Bronchial epithelial cell (primary cell): ENCODE data around the gene PTPRH. TPM values are rescaled to one million over a fixed set of nuclear protein-coding genes. Genes with fewer than 3 reads are reported as not detected.
A peak's percentile ranks its signal among the peaks of the same experiment; 100 is the strongest.

Experiments used
- DNase-seq: peaks from one replicate; pipeline ENCODE4 v3.0.0-alpha.2; 2010; ENCODE audit warnings: low read depth
- FAIRE-seq: peaks from 2 replicates; lab custom pipeline; 2011; peaks lifted over from hg19 to GRCh38; lab: Jason Lieb, UNC
- H3K27me3 ChIP-seq: 2 replicates; pipeline ENCODE4 v1.5.1; 2011; ENCODE audit warnings: low read length; ENCODE audit not compliant: control insufficient read depth, insufficient read depth
- H3K36me3 ChIP-seq: 2 replicates; pipeline ENCODE4 v1.5.1; 2011; ENCODE audit warnings: low read length; ENCODE audit not compliant: control insufficient read depth, insufficient read depth
- H3K4me3 ChIP-seq: 2 replicates; pipeline ENCODE4 v1.5.1; 2011; ENCODE audit warnings: mild to moderate bottlenecking, low read depth, low read length, control low read depth
- total RNA-seq: library from RNA; depleted of rRNA; stranded (reverse); fragments of >200 nt; gene quantifications from 2 replicates; pipeline ENCODE4 v1.2.1, GENCODE V29; 2014
- TF ChIP-seq, protein P1 (sequence below): IDR thresholded peaks from 2 replicates; pipeline ENCODE4 v1.5.1; 2011; ENCODE audit warnings: mild to moderate bottlenecking, moderate library complexity, low read length, control low read depth, inconsistent platforms; ENCODE audit not compliant: insufficient read depth, severe bottlenecking

PTPRH gene
- total RNA-seq, 1 donor from 2014 or later, result 3.9 TPM

DNA sequence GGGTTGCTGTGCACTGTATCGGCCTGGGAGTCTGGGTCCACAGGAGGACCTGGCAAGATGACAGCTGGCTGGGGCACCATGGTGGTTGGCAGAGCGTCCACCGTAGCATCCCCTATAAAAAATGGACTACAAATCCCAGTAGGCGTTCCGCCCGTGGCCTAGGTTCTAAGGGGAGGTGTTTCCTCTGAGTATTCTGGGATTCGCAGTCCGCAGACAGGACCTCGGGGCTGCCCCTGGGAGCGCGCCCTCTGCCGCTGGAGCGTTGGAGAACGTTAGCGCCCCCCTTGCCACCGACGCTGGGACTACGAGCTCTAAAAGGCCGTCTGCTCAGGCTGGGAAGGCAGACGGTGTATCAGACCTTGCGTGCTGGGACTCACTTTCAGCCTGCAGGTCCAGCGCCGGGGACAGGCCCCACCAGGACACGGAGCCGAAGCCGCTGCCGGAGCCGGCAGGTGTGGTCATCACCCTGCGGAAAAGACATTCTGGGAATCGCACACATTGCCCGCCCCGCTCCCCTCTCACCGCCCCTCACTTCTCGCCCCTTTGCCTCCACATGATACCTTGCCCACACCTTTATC is 43.3 kb downstream of the PTPRH start:
- no peaks in the 10 kb centered on the region for H3K27me3 ChIP-seq
- peak overlapping the region; percentile 48 for H3K4me3 ChIP-seq
- DNase-seq (peak; percentile 65), FAIRE-seq (no peak)
- no peaks in the 10 kb centered on the region for H3K36me3 ChIP-seq
- TF ChIP-seq, protein P1, sequence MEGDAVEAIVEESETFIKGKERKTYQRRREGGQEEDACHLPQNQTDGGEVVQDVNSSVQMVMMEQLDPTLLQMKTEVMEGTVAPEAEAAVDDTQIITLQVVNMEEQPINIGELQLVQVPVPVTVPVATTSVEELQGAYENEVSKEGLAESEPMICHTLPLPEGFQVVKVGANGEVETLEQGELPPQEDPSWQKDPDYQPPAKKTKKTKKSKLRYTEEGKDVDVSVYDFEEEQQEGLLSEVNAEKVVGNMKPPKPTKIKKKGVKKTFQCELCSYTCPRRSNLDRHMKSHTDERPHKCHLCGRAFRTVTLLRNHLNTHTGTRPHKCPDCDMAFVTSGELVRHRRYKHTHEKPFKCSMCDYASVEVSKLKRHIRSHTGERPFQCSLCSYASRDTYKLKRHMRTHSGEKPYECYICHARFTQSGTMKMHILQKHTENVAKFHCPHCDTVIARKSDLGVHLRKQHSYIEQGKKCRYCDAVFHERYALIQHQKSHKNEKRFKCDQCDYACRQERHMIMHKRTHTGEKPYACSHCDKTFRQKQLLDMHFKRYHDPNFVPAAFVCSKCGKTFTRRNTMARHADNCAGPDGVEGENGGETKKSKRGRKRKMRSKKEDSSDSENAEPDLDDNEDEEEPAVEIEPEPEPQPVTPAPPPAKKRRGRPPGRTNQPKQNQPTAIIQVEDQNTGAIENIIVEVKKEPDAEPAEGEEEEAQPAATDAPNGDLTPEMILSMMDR, result peak; percentile 71

DNA sequence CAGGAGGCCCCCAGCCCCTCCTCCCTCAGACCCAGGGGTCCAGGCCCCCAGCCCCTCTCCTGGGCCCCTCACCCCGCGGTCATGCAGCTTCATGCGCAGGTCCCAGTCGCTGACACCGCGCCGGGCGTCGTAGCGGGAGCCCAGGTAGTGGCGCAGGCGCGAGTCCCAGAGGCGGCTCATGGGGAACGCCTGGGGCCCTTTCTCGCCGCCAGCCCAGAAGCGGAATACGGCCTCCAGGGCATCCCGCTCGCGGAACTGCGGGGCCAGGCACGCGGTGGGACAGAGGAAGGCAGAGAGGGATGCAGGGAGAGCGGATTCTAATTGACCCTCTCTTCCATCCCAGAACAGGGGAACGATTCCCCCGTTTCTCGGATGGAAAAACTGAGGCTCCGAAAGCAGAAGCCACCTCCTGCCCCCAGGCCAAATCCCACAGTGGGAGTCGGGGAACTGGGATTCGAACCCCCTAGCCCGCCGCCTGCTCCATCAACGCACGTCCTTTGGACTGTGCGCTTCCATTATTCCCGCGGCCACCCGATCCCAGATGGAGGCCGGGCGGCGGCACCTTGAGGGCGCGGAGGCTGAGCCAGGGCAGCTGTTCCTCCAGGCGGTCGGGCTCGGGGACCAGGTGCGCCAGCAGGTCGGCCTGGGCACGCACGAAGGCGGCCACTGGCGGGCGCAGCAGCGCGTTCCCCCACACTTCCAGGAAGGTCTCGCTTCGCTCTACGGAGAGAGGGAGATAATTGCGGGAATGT is 47.6 kb downstream of the PTPRH start:
- no peak overlapping the region for H3K4me3 ChIP-seq
- TF ChIP-seq, protein P1, result no peak
- no peaks in the 10 kb centered on the region for H3K36me3 ChIP-seq
- no peaks in the 10 kb centered on the region for H3K27me3 ChIP-seq
- no peak for DNase-seq
- no peak for FAIRE-seq

DNA sequence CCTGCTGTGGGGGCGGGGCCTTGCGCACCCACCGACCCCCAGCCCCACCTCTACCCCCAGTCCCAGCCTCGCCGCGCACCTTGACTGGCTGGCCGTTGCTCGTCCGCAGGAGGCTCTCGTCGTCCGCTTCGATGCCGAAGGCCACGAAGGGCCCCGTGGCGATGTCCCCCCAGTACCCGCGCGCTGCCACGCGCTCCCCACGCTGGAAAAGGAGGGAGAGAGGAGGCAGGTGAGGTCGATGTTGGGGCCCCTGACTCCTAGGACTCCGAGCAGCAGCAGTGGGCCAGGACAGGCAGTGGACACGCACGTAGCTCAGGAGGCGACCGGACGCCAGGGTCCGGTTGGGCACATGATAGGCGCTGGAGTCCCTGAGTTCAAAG is 48.3 kb downstream of the PTPRH start:
- Histone ChIP-seq H3K4me3 (no peak overlapping the region), H3K27me3 (no peaks in the 10 kb centered on the region), H3K36me3 (no peaks in the 10 kb centered on the region)
- FAIRE-seq (no peak), DNase-seq (no peak)
- TF ChIP-seq, protein P1, result no peak

DNA sequence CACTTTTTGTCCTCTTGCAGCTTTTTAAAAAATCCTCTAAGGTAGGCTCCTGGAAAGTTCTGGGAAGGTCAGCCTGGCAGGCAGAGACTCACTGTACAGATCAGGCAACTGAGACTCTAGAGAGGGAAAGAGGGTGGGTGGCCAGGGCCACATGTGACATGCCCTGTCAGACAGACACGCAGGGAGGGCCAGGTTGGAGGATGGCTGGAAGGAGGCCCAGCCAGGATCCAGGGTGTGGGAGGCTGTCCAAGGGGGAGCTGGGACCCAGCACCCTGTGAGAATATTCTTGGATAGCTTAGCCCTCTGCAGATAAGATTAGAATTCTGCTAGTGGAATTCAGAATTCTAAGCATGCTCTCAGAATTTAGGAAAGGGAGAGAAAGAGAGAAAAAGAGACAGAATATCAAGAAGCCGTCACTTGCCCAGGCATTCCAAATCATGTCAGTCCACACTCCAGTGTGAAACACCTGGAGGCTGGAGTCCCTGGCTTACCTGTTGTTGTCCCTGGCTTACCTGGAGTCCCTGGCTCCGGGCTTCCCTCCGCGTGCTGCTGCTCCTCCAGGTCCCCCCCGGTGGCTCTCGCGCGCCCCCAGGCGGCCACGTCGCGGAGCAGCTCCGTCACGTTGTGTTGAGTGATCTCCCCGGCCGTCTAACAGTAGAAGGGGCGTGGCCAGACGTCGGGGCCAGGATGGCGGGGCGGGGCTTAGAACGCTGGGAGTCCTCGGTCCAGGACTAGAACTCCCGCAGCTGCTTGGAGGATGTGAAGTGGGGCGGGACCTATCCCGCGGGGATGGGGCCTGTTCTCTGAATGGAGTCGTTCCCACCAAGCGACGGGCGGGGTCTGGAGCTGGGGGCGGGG is 48.9 kb downstream of the PTPRH start:
- TF ChIP-seq, protein P1, result peak; percentile 94
- DNase-seq (peak; percentile 69), FAIRE-seq (no peak)
- Histone ChIP-seq H3K27me3 (no peaks in the 10 kb centered on the region), H3K4me3 (no peak overlapping the region), H3K36me3 (no peaks in the 10 kb centered on the region)

DNA sequence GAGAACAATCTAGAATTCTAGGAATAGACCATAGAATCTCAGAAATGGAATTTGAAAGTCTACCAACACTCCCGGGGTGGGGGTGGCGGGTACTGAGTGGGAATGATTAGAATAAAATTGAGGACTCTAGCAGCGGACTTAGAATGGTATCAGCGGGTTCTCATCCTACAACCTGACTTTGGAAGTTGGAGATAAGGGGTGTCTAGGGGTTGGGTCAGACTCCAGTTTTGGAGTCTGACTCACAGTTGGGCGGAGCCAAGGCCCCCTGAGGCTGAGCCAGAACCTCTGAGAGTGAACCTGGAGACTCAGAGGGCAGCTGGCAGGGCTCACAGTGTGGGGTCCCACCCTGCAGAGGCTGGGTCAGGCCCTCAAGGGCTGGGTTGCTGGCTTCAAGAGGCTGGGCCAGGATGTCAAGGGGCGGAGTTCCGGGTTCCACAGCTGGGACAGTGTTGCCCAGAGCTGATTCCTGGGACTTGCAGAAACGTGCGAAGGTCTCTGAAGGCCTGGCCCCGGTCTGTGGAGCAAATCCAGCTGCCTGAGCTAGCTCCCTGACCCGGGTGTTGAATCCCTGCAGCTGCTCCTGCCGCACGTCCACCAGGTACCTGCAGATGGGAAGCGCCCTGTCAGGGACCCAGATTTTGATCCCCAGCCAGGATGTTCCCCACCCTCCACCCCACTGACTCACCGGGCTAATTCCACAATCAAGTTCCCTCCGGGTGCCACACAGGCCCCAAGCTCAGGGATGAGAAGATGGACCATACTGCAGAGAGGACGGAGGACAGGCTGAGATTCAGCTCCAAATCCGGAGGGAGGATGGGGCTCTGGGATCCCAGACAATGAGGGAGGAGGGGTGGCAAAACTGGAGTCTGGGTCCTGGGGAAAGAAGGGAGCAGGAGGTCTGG is 50.2 kb downstream of the PTPRH start:
- no peak overlapping the region for H3K4me3 ChIP-seq
- H3K36me3 ChIP-seq, result no peaks in the 10 kb centered on the region
- TF ChIP-seq, protein P1, result no peak
- FAIRE-seq, result no peak
- H3K27me3 ChIP-seq, result no peaks in the 10 kb centered on the region
- peak; percentile 26 for DNase-seq
